Neural cell (in vitro differentiated cells): ENCODE measurements around the gene CKMT1B. TPM values are rescaled to one million over a fixed set of nuclear protein-coding genes. Genes with fewer than 3 reads are reported as not detected.
"Not testable (repeated sequence)": the region's sequence is repeated elsewhere in the genome, so short reads cannot be mapped to it uniquely, and the experiment has no call there.

Experiments used
- H2AFZ ChIP-seq: fragments of 200-600, 300-800 bp; sonication (generic), shearing (Covaris generic); 2 replicates; pipeline ENCODE4 v1.6.0; 2014; ENCODE audit warnings: low read depth, mild to moderate bottlenecking, antibody characterized with exemption, low read length, moderate library complexity
- H3F3A ChIP-seq: fragments of 200-600 bp; shearing (Covaris generic); 2 replicates; pipeline ENCODE4 v1.6.1; 2016; ENCODE audit warnings: mild to moderate bottlenecking, moderate library complexity, mixed read lengths, antibody characterized with exemption, low read length; ENCODE audit not compliant: insufficient read depth, poor library complexity, severe bottlenecking
- H3K27ac ChIP-seq: fragments of 200-600, 300-800 bp; sonication (generic), shearing (Covaris generic); 2 replicates; pipeline ENCODE4 v1.5.1; 2014; ENCODE audit warnings: mild to moderate bottlenecking, low read length, moderate library complexity
- H3K27me3 ChIP-seq: fragments of 300-800, 200-600 bp; sonication (generic), shearing (Covaris generic); 2 replicates; pipeline ENCODE4 v1.6.0; 2014; ENCODE audit warnings: mild to moderate bottlenecking, low read depth, low read length, moderate library complexity; ENCODE audit not compliant: insufficient read depth
- H3K36me3 ChIP-seq: fragments of 300-800, 200-600 bp; sonication (generic), shearing (Covaris generic); 2 replicates; pipeline ENCODE4 v1.5.1; 2014; ENCODE audit warnings: mild to moderate bottlenecking, antibody characterized with exemption, low read length, moderate library complexity; ENCODE audit not compliant: insufficient read depth
- H3K4me2 ChIP-seq: fragments of 300-800, 200-600 bp; sonication (generic), shearing (Covaris generic); 2 replicates; pipeline ENCODE4 v1.6.0; 2014; ENCODE audit warnings: mild to moderate bottlenecking, low read length
- H3K4me3 ChIP-seq: fragments of 300-800, 200-600 bp; sonication (generic), shearing (Covaris generic); 2 replicates; pipeline ENCODE4 v1.5.1; 2014; ENCODE audit warnings: mild to moderate bottlenecking, low read length, moderate library complexity
- H3K79me2 ChIP-seq: fragments of 200-600 bp; shearing (Covaris generic); replicated peaks from 2 replicates; pipeline ENCODE4 v1.6.0; 2014; ENCODE audit warnings: mild to moderate bottlenecking, low read length, moderate library complexity; ENCODE audit not compliant: insufficient read depth
- H3K9ac ChIP-seq: fragments of 300-800, 200-600 bp; sonication (generic), shearing (Covaris generic); 2 replicates; pipeline ENCODE4 v1.6.1; 2016; ENCODE audit warnings: mild to moderate bottlenecking, low read length, mixed read lengths
- H3K9me2 ChIP-seq: fragments of 200-600 bp; shearing (Covaris generic); 2 replicates; pipeline ENCODE4 v1.6.1; 2016; ENCODE audit warnings: mild to moderate bottlenecking, low read length, mixed read lengths; ENCODE audit not compliant: insufficient read depth
- H3K9me3 ChIP-seq: fragments of 200-600, 300-800 bp; sonication (generic), shearing (Covaris generic); 2 replicates; pipeline ENCODE4 v1.6.1; 2016; ENCODE audit warnings: mild to moderate bottlenecking, mixed run types, low read length, moderate library complexity, mixed read lengths
- H4K20me1 ChIP-seq: fragments of 200-600 bp; shearing (Covaris generic); 2 replicates; pipeline ENCODE4 v1.6.1; 2016; ENCODE audit warnings: mild to moderate bottlenecking, mixed run types; ENCODE audit not compliant: insufficient read depth
- polyA plus RNA-seq: library from polyadenylated mRNA; depleted of rRNA; stranded (reverse); fragments of >200 nt; gene quantifications from 2 replicates; pipeline ENCODE4 v1.2.3, GENCODE V29; 2014

CKMT1B gene
- polyA plus RNA-seq, 1 donor from 2014 or later = 29.8 TPM

DNA sequence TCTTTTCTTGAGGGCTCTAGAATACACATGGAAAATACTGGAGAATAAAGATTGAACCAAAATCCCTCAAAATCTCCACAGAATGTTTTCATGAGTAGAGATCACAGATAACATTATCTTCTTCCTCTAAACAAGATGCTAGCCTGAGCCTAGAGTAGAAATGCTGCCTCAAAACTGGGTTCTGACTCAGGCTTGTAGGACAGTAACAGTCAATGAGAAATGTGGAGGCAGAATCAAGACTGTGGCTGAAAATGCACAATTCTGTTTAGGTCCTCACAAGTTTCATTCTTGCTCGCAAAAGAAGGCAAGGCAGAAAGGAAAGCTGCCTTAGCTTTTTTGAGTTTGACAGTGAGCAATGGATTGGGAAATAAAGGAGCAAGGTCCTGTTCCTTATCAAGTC is 19.2 kb upstream of the CKMT1B start:
- H3K4me3 ChIP-seq = not testable (repeated sequence)

DNA sequence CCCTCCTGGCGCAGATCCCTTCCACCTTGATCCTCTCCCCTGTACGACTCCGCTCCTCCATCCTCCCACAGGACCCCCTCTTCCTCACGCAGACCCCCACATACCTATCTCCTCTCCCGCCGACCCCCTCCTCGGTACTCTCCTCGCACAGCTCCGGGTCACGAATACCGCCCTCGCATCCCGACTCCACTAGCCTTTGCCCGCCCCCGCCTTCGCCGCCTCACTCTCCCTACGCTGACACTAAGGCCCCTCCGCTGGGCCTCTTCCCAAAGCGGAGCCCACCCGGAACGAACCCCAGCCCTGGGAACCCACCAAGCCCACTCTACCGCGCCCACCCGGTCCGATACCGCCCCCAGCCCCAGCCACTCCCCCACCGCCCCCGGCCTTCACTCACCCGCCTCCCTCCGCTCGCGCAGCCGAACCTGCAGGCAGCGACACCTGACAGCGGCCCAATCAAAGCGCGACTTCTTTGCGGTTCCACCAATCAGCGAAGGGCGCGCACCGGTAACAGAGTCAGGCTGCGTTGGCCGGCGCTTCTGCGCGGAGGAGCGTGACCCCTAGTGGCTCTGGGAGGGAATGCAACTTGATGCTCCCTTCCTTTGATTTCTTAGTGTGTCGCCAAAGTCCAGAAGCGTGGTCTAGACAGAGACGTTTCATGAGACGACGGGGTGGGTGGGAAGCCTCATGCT is 3.9 kb upstream of the CKMT1B start, which contains the start of gene PPIP5K1:
TSS of gene PPIP5K1 (minus strand) at position 431 of the 689 bp plus-strand sequence. CDS start 5,704 bp downstream, outside the sequence.
- not testable (repeated sequence) for H3K9ac ChIP-seq, H3K9me2 ChIP-seq, H3K36me3 ChIP-seq, H3K27ac ChIP-seq, H3K4me2 ChIP-seq, H3K9me3 ChIP-seq, H2AFZ ChIP-seq, H3K4me3 ChIP-seq, H3F3A ChIP-seq, H3K27me3 ChIP-seq, H3K79me2 ChIP-seq, H4K20me1 ChIP-seq

More for the DNA sequence above, 19.2 kb upstream of the CKMT1B start:
- not testable (repeated sequence) for H3K79me2 ChIP-seq, H3K27ac ChIP-seq, H2AFZ ChIP-seq, H3K9ac ChIP-seq, H3K9me2 ChIP-seq, H3K36me3 ChIP-seq, H3K4me2 ChIP-seq, H3K27me3 ChIP-seq, H3F3A ChIP-seq, H3K9me3 ChIP-seq, H4K20me1 ChIP-seq

- not testable (repeated sequence) for H4K20me1 ChIP-seq, H3K27ac ChIP-seq, H3K4me2 ChIP-seq, H3K9ac ChIP-seq, H3F3A ChIP-seq, H3K4me3 ChIP-seq, H3K27me3 ChIP-seq, H3K36me3 ChIP-seq, H2AFZ ChIP-seq, H3K9me2 ChIP-seq, H3K9me3 ChIP-seq, H3K79me2 ChIP-seq
Observed at GRCh38 chr15:43592841-43593240, 986 bp upstream of the CKMT1B start.

DNA sequence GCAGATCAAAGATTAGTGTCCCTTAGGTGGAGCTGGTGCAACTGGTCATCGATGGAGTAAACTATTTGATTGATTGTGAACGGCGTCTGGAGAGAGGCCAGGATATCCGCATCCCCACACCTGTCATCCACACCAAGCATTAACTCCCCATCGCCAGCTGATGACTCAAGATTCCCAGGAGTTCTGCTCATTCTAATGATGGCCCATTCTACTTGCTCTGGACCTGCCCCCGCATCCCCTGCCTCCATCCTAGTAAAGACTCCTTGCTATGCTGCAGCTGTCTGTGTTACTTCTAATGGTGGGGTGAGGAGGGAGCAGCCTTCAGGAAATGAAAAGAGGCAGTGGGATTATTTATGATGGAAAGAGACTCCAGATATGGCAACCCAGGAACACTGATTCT is 5.3 kb downstream of the CKMT1B start:
- H3K9ac ChIP-seq, H2AFZ ChIP-seq, H3K27ac ChIP-seq, H3K27me3 ChIP-seq, H3K4me3 ChIP-seq, H4K20me1 ChIP-seq, H3K9me2 ChIP-seq, H3K36me3 ChIP-seq, H3F3A ChIP-seq, H3K9me3 ChIP-seq, H3K79me2 ChIP-seq, H3K4me2 ChIP-seq: not testable (repeated sequence)

GRCh38 chr15:43600200-43600599 is 6.4 kb downstream of the CKMT1B start:
- not testable (repeated sequence) for H3F3A ChIP-seq, H3K4me2 ChIP-seq, H3K4me3 ChIP-seq, H4K20me1 ChIP-seq, H3K27me3 ChIP-seq, H3K9me2 ChIP-seq, H3K27ac ChIP-seq, H3K9ac ChIP-seq, H3K36me3 ChIP-seq, H3K9me3 ChIP-seq, H2AFZ ChIP-seq, H3K79me2 ChIP-seq

GRCh38 chr15:43602233-43602632 is 8.4 kb downstream of the CKMT1B start:
- H3K79me2 ChIP-seq, H3K9me2 ChIP-seq, H3K27me3 ChIP-seq, H3K36me3 ChIP-seq, H3K27ac ChIP-seq, H3K9ac ChIP-seq, H3K4me3 ChIP-seq, H3K4me2 ChIP-seq, H3F3A ChIP-seq, H3K9me3 ChIP-seq, H2AFZ ChIP-seq, H4K20me1 ChIP-seq: not testable (repeated sequence)

DNA sequence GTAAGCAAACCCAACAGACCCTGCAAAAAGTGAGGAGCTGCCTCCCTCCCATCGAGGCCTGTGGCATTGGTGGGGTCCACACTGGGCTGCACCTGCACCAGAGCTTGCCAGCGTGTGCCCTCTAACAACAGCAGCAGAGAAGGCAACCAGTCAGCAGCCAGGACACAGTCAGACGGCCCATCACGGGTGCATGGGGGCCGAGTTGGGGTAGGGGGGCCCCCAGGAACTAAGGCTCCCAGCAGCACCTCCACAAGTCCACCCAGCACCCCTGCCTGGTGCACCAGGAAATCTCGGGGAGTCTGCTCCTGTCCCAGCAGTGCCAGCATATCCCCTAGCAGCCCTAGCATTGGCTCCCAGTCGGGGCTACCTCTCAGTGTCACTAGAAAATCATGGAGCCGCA is 23.9 kb downstream of the CKMT1B start:
- not testable (repeated sequence) for H4K20me1 ChIP-seq, H3K79me2 ChIP-seq

GRCh38 chr15:43618700-43619099 is 24.9 kb downstream of the CKMT1B start, which contains the start of gene STRC:
Gene STRC (minus strand): TSS chr15:43618800. CDS start chr15:43618722, 78 bp downstream.
- not testable (repeated sequence) for H4K20me1 ChIP-seq, H3K4me3 ChIP-seq, H2AFZ ChIP-seq, H3K27ac ChIP-seq, H3K79me2 ChIP-seq, H3K4me2 ChIP-seq, H3F3A ChIP-seq, H3K9ac ChIP-seq, H3K9me3 ChIP-seq, H3K9me2 ChIP-seq, H3K36me3 ChIP-seq, H3K27me3 ChIP-seq

More for the DNA sequence above, 23.9 kb downstream of the CKMT1B start:
- H3K27me3 ChIP-seq, H3K9me3 ChIP-seq, H3K4me2 ChIP-seq, H3F3A ChIP-seq, H3K4me3 ChIP-seq, H3K27ac ChIP-seq, H3K36me3 ChIP-seq, H3K9me2 ChIP-seq, H3K9ac ChIP-seq, H2AFZ ChIP-seq: not testable (repeated sequence)
